AG04449 (cell line): ENCODE data around the gene GPR150.
"Not testable (repeated sequence)": the region's sequence is repeated elsewhere in the genome, so short reads cannot be mapped to it uniquely, and the experiment has no call there.

Source experiments
- CTCF ChIA-PET: fragments of 350-600 bp; formaldehyde crosslinking; extraction: SDS; loops from one replicate; lab custom pipeline; 2021; ENCODE audit warnings: antibody characterized with exemption; lab: Yijun Ruan, JAX
- POLR2A ChIA-PET: fragments of 400-600, 350-600 bp; formaldehyde crosslinking; extraction: SDS; loops from one replicate; lab custom pipeline; 2020; ENCODE audit warnings: antibody characterized with exemption, inconsistent platforms; lab: Yijun Ruan, JAX
- DNase-seq: peaks from one replicate; pipeline ENCODE4 v3.0.0-alpha.2; 2010; ENCODE audit warnings: low read depth, low spot score
- H3K4me3 ChIP-seq: 2 replicates; pipeline ENCODE4 v1.5.1; 2011; ENCODE audit warnings: low read depth, mild to moderate bottlenecking, control low read depth, low read length
- CTCF ChIP-seq: IDR thresholded peaks from one replicate; pipeline ENCODE4 v1.5.1; 2011; ENCODE audit warnings: mild to moderate bottlenecking, moderate library complexity, low read length, control low read depth, inconsistent platforms; ENCODE audit not compliant: insufficient read depth; ENCODE audit errors: missing control alignments

The GPR150 gene

GRCh38 chr5:95631991-95632675 is 12.2 kb downstream of the GPR150 start:
- no peak overlapping the region for H3K4me3 ChIP-seq
- DNase-seq, result no peak
- no peak for TF ChIP-seq CTCF
- POLR2A ChIA-PET, result interaction anchor here (0.6 to 1.2 kb wide), 2 partner anchors 15 to 221 kb away, joined by 3 read pairs; no protein-coding TSS in a partner anchor
- CTCF ChIA-PET, result interaction anchor here (0.7 to 2.4 kb wide), 10 partner anchors 9 to 218 kb away, joined by 3 to 18 read pairs (median 4); partner anchors contain the start of gene RFESD

DNA sequence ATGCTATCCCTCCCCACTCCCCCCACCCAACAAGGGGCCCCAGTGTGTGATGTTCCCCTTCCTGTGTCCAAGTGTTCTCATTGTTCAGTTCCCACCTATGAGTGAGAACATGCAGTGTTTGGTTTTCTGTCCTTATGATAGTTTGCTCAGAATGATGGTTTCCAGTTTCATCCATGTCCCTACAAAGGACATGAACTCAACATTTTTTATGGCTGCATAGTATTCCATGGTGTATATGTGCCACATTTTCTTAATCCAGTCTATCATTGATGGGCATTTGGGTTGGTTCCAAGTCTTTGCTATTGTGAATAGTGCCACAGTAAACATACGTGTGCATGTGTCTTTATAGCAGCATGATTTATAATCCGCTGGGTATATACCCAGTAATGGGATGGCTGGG is 13.1 kb downstream of the GPR150 start:
- POLR2A ChIA-PET, result not testable (repeated sequence)
- CTCF ChIA-PET, result interaction anchor here (0.7 to 2.4 kb wide), 2 partner anchors 9 to 31 kb away, joined by 3 to 18 read pairs; no protein-coding TSS in a partner anchor

GRCh38 chr5:95633671-95634070 is 13.8 kb downstream of the GPR150 start:
- H3K4me3 ChIP-seq, result no peak overlapping the region
- CTCF ChIA-PET, result interaction anchor here (2.8 kb wide), 1 partner anchor 10 kb away, joined by 26 read pairs; no protein-coding TSS in a partner anchor
- POLR2A ChIA-PET, result no interaction called here
- no peak for TF ChIP-seq CTCF
- no peak for DNase-seq

More for the DNA sequence above, 13.1 kb downstream of the GPR150 start:
- not testable (repeated sequence) for DNase-seq, H3K4me3 ChIP-seq

DNA sequence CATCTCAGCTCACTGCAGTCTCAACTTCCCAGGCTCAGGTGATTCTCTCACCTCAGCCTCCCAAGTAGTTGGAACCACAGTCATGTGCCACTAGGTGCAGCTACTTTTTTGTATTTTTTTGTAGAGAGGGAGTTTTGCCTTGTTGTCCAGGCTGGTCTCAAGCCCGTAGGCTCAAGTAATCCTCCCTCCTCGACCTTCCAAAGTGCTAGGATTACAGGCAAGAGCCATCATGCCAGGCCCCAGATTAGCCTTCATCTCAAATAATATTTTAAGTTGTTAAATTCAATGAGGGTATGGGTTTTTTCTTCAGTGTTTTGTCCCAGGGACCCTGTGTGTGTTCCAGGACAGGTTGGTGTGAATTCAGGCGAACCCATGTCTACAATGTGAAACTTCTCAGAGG is 14.2 kb downstream of the GPR150 start:
- no peak overlapping the region for H3K4me3 ChIP-seq
- CTCF ChIA-PET, result interaction anchor here (2.8 kb wide), 1 partner anchor 10 kb away, joined by 26 read pairs; no protein-coding TSS in a partner anchor
- TF ChIP-seq CTCF, result no peak
- POLR2A ChIA-PET, result no interaction called here
- DNase-seq, result no peak

DNA sequence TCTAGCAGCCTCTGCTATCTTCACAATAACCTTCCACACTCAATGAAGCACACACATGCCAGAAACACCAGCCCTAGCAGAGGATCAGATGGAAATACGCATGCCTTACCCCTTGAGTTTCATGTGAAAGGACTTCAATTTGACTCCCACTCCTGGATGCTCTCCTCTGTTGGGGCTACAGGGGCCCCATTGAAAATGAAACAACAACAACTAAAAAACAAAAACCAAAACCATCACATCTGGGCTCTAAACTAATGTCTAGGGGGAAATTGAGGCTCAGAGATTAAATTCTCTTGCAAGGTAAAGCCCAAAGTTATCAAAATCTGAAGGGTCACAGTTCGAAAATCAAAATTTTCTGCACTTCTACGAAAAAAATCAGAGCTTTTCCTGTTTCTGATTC is 18.7 kb downstream of the GPR150 start:
- POLR2A ChIA-PET, result no interaction called here
- DNase-seq, result no peak
- CTCF ChIA-PET, result interaction anchor here (0.7 to 1.5 kb wide), 2 partner anchors 208 to 210 kb away, joined by 3 to 7 read pairs; no protein-coding TSS in a partner anchor
- H3K4me3 ChIP-seq, result no peak overlapping the region
- TF ChIP-seq CTCF, result no peak

GRCh38 chr5:95641741-95642220 is 21.9 kb downstream of the GPR150 start:
- no peak for DNase-seq
- H3K4me3 ChIP-seq, result no peak overlapping the region
- CTCF ChIA-PET, result interaction anchor here (0.9 to 8.4 kb wide), 11 partner anchors 8 to 216 kb away, joined by 3 to 222 read pairs (median 5); no protein-coding TSS in a partner anchor
- POLR2A ChIA-PET, result no interaction called here
- TF ChIP-seq CTCF, result no peak
